GM12891 (cell line): Measurements from ENCODE around the gene PPP2R5D.

ENCODE experiments used
- PAX5 ChIP-seq: IDR thresholded peaks from 2 replicates; pipeline ENCODE4 v1.6.1; 2011; ENCODE audit warnings: low read length, moderate library complexity, mild to moderate bottlenecking; ENCODE audit not compliant: insufficient read depth, severe bottlenecking
- POLR2A ChIP-seq: IDR thresholded peaks from 2 replicates; pipeline ENCODE4 v1.6.1; 2011; ENCODE audit warnings: low read depth, low read length, control low read depth
- POLR2AphosphoS5 ChIP-seq: IDR thresholded peaks from 2 replicates; pipeline ENCODE4 v1.6.1; 2011; ENCODE audit warnings: low read depth, low read length, control low read depth
- POU2F2 ChIP-seq: IDR thresholded peaks from 2 replicates; pipeline ENCODE4 v1.6.1; 2011; ENCODE audit warnings: low read depth, mild to moderate bottlenecking, control low read depth, low read length, moderate library complexity
- SPI1 ChIP-seq: IDR thresholded peaks from 2 replicates; pipeline ENCODE4 v1.6.1; 2011; ENCODE audit warnings: low read depth, low read length, control low read depth
- TAF1 ChIP-seq: IDR thresholded peaks from 2 replicates; pipeline ENCODE4 v1.6.1; 2011; ENCODE audit warnings: low read depth, low read length, control low read depth

DNA sequence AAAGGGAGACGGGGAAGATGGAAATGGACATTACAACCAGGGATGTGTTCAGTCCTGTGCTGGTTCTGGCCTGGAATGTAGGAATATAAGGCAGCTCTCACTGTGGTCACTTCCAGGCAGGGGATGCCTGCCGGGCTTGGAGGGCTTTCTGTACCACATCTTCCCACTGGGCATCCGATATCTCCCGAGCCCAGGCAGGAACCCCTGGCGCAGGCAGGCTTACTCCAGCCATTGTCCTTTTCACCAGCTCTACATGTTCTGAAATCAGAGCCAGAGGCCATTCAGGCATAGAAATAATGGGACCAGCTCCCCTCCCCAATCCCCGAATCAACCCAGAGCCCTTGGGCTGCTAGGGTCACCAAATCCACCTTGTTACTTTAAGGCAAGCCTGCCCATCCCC, 28.0 kb downstream of the PPP2R5D start:
- TF ChIP-seq POLR2A: no peak
- TF ChIP-seq POLR2AphosphoS5: no peak
- no peak for TF ChIP-seq TAF1
- TF ChIP-seq SPI1: no peak
- TF ChIP-seq POU2F2: no peak
- TF ChIP-seq PAX5: no peak
